Ascending aorta (tissue), 2 donors: ENCODE data around the gene DUSP16. TPM values are rescaled to one million over a fixed set of nuclear protein-coding genes. Genes with fewer than 3 reads are reported as not detected.

Experiments used
- DNase-seq, 2 donors: peaks; one replicate each; pipeline ENCODE4 v3.0.0-alpha.2; 2019; ENCODE audit warnings: low spot score in 2 of 2
- H3K27ac ChIP-seq, 2 donors: fragments of 200-600 bp; sonication (generic); one replicate each; pipeline ENCODE4 v1.5.1; 2016 to 2017; ENCODE audit warnings: mild to moderate bottlenecking in 1 of 2
- H3K27me3 ChIP-seq: fragments of 200-600 bp; sonication (generic); one replicate; pipeline ENCODE4 v1.5.1; 2017
- H3K36me3 ChIP-seq, 2 donors: fragments of 200-600 bp; sonication (generic); one replicate each; pipeline ENCODE4 v1.5.1; 2016
- H3K4me1 ChIP-seq, 2 donors: fragments of 200-600 bp; sonication (generic); one replicate each; pipeline ENCODE4 v1.5.1; 2016 to 2017; ENCODE audit warnings: mild to moderate bottlenecking in 1 of 2
- H3K4me3 ChIP-seq, 2 donors: fragments of 200-600 bp; sonication (generic); one replicate each; pipeline ENCODE4 v1.5.1; 2016 to 2017; ENCODE audit warnings: mild to moderate bottlenecking in 1 of 2
- H3K9me3 ChIP-seq, 2 donors: fragments of 200-600 bp; sonication (generic); one replicate each; pipeline ENCODE4 v1.5.1; 2016
- CTCF ChIP-seq, 3 experiments: fragments of 200-600 bp in 2 of 3; fragments of 450-650 bp in 1 of 3; sonication (generic) in 2 of 3; IDR thresholded peaks; one replicate each; pipeline ENCODE4 v1.5.1; 2016 to 2019; ENCODE audit warnings: antibody characterized with exemption in 3 of 3, mild to moderate bottlenecking in 1 of 3, moderate library complexity in 1 of 3
- intact Hi-C: fragments of 100-400 bp; cut with DNase I; formaldehyde crosslinking; loops from one replicate; pipeline ENCODE4 v1.15.1; 2023
- total RNA-seq: library from RNA; depleted of rRNA; stranded (reverse); fragments of >200 nt; gene quantifications from one replicate; pipeline ENCODE4 v1.1.0, GENCODE V29; 2016

DUSP16 gene
- total RNA-seq, 1 donor from 2014 or later, result 54.8 TPM

GRCh38 chr12:12558291-12558690, 4.4 kb downstream of the DUSP16 start:
- TF ChIP-seq CTCF (IDR thresholded peaks at IDR 0.05), result no peak
- Histone ChIP-seq H3K4me3 (no peak overlapping the region), H3K27ac (no peak overlapping the region), H3K4me1 (peaks cover 0 to 10% of the 10 kb centered on the region in 2 donors), H3K36me3 (no peaks in the 10 kb centered on the region), H3K27me3 (no peaks in the 10 kb centered on the region), H3K9me3 (no peaks in the 10 kb centered on the region)
- intact Hi-C loops, result loop anchor here (5.0 kb wide), 1 partner anchor 51 kb away; no protein-coding TSS in a partner anchor
- DNase-seq, result no peak

GRCh38 chr12:12557733-12558132, 4.9 kb downstream of the DUSP16 start:
- intact Hi-C loops, result loop anchor here (5.0 kb wide), 1 partner anchor 50 kb away; no protein-coding TSS in a partner anchor
- no peaks in the 10 kb centered on the region for H3K27me3 ChIP-seq
- no peaks in the 10 kb centered on the region for H3K36me3 ChIP-seq
- TF ChIP-seq CTCF (IDR thresholded peaks at IDR 0.05), result no peak
- H3K9me3 ChIP-seq, result no peaks in the 10 kb centered on the region
- peaks cover 0 to 7% of the 10 kb centered on the region in 2 donors for H3K4me1 ChIP-seq
- DNase-seq, result no peak
- no peak overlapping the region for H3K27ac ChIP-seq
- H3K4me3 ChIP-seq, result no peak overlapping the region

GRCh38 chr12:12555656-12556055, 7.0 kb downstream of the DUSP16 start:
- Histone ChIP-seq H3K4me3 (no peak overlapping the region), H3K27me3 (no peaks in the 10 kb centered on the region), H3K36me3 (no peaks in the 10 kb centered on the region), H3K4me1 (peaks cover 0 to 7% of the 10 kb centered on the region in 2 donors), H3K27ac (no peak overlapping the region), H3K9me3 (no peaks in the 10 kb centered on the region)
- intact Hi-C loops, result loop anchor here (5.0 kb wide), 1 partner anchor 48 kb away; no protein-coding TSS in a partner anchor
- no peak for TF ChIP-seq CTCF (IDR thresholded peaks at IDR 0.05)
- DNase-seq, result no peak

- H3K27me3 ChIP-seq, result no peaks in the 10 kb centered on the region
- no peaks in the 10 kb centered on the region for H3K9me3 ChIP-seq
- H3K36me3 ChIP-seq, result no peaks in the 10 kb centered on the region
- intact Hi-C loops, result no loop called here
- H3K27ac ChIP-seq, result no peak overlapping the region
- no peak for TF ChIP-seq CTCF (IDR thresholded peaks at IDR 0.05)
- DNase-seq, result no peak
- H3K4me3 ChIP-seq, result no peak overlapping the region
- no peaks in the 10 kb centered on the region for H3K4me1 ChIP-seq
Measured at GRCh38 chr12:12553208-12553785, 9.4 kb downstream of the DUSP16 start.

GRCh38 chr12:12551115-12551514, 11.5 kb downstream of the DUSP16 start:
- no peak overlapping the region for H3K4me3 ChIP-seq
- H3K36me3 ChIP-seq, result no peaks in the 10 kb centered on the region
- H3K27me3 ChIP-seq, result no peaks in the 10 kb centered on the region
- H3K9me3 ChIP-seq, result no peaks in the 10 kb centered on the region
- no peaks in the 10 kb centered on the region for H3K4me1 ChIP-seq
- no peak overlapping the region for H3K27ac ChIP-seq
- intact Hi-C loops, result no loop called here
- TF ChIP-seq CTCF (IDR thresholded peaks at IDR 0.05), result no peak
- no peak for DNase-seq

GRCh38 chr12:12550277-12550676, 12.4 kb downstream of the DUSP16 start:
- Histone ChIP-seq H3K27ac (no peak overlapping the region), H3K4me3 (no peak overlapping the region), H3K36me3 (no peaks in the 10 kb centered on the region), H3K4me1 (no peaks in the 10 kb centered on the region), H3K27me3 (no peaks in the 10 kb centered on the region), H3K9me3 (no peaks in the 10 kb centered on the region)
- no peak for TF ChIP-seq CTCF (IDR thresholded peaks at IDR 0.05)
- intact Hi-C loops, result no loop called here
- DNase-seq, result no peak
